ENCODE measurements around the gene MAN1C1.

Gene MAN1C1

GRCh38 chr1:25729045-25729444, 112.5 kb downstream of the MAN1C1 start:
- no peak overlapping the region for H3K4me2 ChIP-seq (ENCODE audit: low read depth, low read length, poor library complexity, severe bottlenecking)
- no peaks in the 10 kb centered on the region for H3F3A ChIP-seq (ENCODE audit: insufficient read depth)
- H3K79me2 ChIP-seq (ENCODE audit: insufficient read depth, low read length) = no peaks in the 10 kb centered on the region
- no peak overlapping the region for H2AFZ ChIP-seq (ENCODE audit: low read depth, low read length, severe bottlenecking)
- H3K27me3 ChIP-seq (ENCODE audit: low read length) = no peaks in the 10 kb centered on the region
- H3K36me3 ChIP-seq (ENCODE audit: low read length) = no peaks in the 10 kb centered on the region
- no peaks in the 10 kb centered on the region for H3K9me3 ChIP-seq (ENCODE audit: insufficient read depth, low read length)
- H3K9me2 ChIP-seq (replicated peaks; ENCODE audit: insufficient read depth, low read length) = no peaks in the 10 kb centered on the region
- H3K4me3 ChIP-seq (ENCODE audit: insufficient read depth, low read length, poor library complexity, severe bottlenecking) = no peak overlapping the region
- TF ChIP-seq CTCF (IDR thresholded peaks at IDR 0.05; ENCODE audit: insufficient read depth, low read length, poor library complexity, severe bottlenecking) (no peak), EZH2phosphoT487 (conservative IDR thresholded peaks at IDR 0.05; ENCODE audit: low read length) (no peak)
- H4K20me1 ChIP-seq (ENCODE audit: low read depth, low read length) = no peaks in the 10 kb centered on the region
- H3K9ac ChIP-seq (ENCODE audit: low read length) = no peak overlapping the region
- H3K27ac ChIP-seq (ENCODE audit: low read depth, low read length) = no peak overlapping the region

GRCh38 chr1:25729790-25730644, 113.4 kb downstream of the MAN1C1 start:
- Histone ChIP-seq H3K79me2 (ENCODE audit: insufficient read depth, low read length) (no peaks in the 10 kb centered on the region), H3K4me3 (ENCODE audit: insufficient read depth, low read length, poor library complexity, severe bottlenecking) (no peak overlapping the region), H3K27me3 (ENCODE audit: low read length) (no peaks in the 10 kb centered on the region), H3F3A (ENCODE audit: insufficient read depth) (no peaks in the 10 kb centered on the region), H3K36me3 (ENCODE audit: low read length) (no peaks in the 10 kb centered on the region), H3K9ac (ENCODE audit: low read length) (no peak overlapping the region), H3K4me2 (ENCODE audit: low read depth, low read length, poor library complexity, severe bottlenecking) (no peak overlapping the region), H3K9me2 (replicated peaks; ENCODE audit: insufficient read depth, low read length) (no peaks in the 10 kb centered on the region), H3K9me3 (ENCODE audit: insufficient read depth, low read length) (no peaks in the 10 kb centered on the region), H4K20me1 (ENCODE audit: low read depth, low read length) (no peaks in the 10 kb centered on the region), H3K27ac (ENCODE audit: low read depth, low read length) (no peak overlapping the region), H2AFZ (ENCODE audit: low read depth, low read length, severe bottlenecking) (no peak overlapping the region)
- no peak for TF ChIP-seq CTCF (IDR thresholded peaks at IDR 0.05; ENCODE audit: insufficient read depth, low read length, poor library complexity, severe bottlenecking)
- no peak for TF ChIP-seq EZH2phosphoT487 (conservative IDR thresholded peaks at IDR 0.05; ENCODE audit: low read length)

GRCh38 chr1:25731148-25731547, 114.6 kb downstream of the MAN1C1 start:
- no peak overlapping the region for H3K27ac ChIP-seq (ENCODE audit: low read depth, low read length)
- no peaks in the 10 kb centered on the region for H3F3A ChIP-seq (ENCODE audit: insufficient read depth)
- H3K9me2 ChIP-seq (replicated peaks; ENCODE audit: insufficient read depth, low read length) = no peaks in the 10 kb centered on the region
- no peaks in the 10 kb centered on the region for H4K20me1 ChIP-seq (ENCODE audit: low read depth, low read length)
- H3K4me2 ChIP-seq (ENCODE audit: low read depth, low read length, poor library complexity, severe bottlenecking) = no peak overlapping the region
- TF ChIP-seq EZH2phosphoT487 (conservative IDR thresholded peaks at IDR 0.05; ENCODE audit: low read length) (no peak), CTCF (IDR thresholded peaks at IDR 0.05; ENCODE audit: insufficient read depth, low read length, poor library complexity, severe bottlenecking) (no peak)
- H3K36me3 ChIP-seq (ENCODE audit: low read length) = no peaks in the 10 kb centered on the region
- H3K4me3 ChIP-seq (ENCODE audit: insufficient read depth, low read length, poor library complexity, severe bottlenecking) = no peak overlapping the region
- no peaks in the 10 kb centered on the region for H3K9me3 ChIP-seq (ENCODE audit: insufficient read depth, low read length)
- H3K27me3 ChIP-seq (ENCODE audit: low read length) = no peaks in the 10 kb centered on the region
- no peak overlapping the region for H2AFZ ChIP-seq (ENCODE audit: low read depth, low read length, severe bottlenecking)
- no peak overlapping the region for H3K9ac ChIP-seq (ENCODE audit: low read length)
- no peaks in the 10 kb centered on the region for H3K79me2 ChIP-seq (ENCODE audit: insufficient read depth, low read length)
